Prostate gland (tissue), 2 donors: ENCODE data around the gene ACOT9.

Source experiments
- POLR2A ChIP-seq: fragments of 450-650 bp; IDR thresholded peaks from one replicate; pipeline ENCODE4 v1.6.1; 2016; ENCODE audit warnings: antibody characterized with exemption, mild to moderate bottlenecking
- POLR2AphosphoS5 ChIP-seq: sonication (generic); formaldehyde crosslinking; IDR thresholded peaks from one replicate; pipeline ENCODE4 v1.6.1; 2017; ENCODE audit warnings: antibody characterized with exemption
- TF ChIP-seq, protein P1 (sequence below), 4 experiments: fragments of 200-600 bp in 2 of 4; fragments of 450-650 bp in 2 of 4; sonication (generic) in 2 of 4; IDR thresholded peaks; 1 replicate in 3 of 4; 2 replicates in 1 of 4; pipeline ENCODE4 v1.5.1; 2016 to 2019; ENCODE audit warnings: antibody characterized with exemption in 4 of 4, mild to moderate bottlenecking in 2 of 4, moderate library complexity in 2 of 4

DNA sequence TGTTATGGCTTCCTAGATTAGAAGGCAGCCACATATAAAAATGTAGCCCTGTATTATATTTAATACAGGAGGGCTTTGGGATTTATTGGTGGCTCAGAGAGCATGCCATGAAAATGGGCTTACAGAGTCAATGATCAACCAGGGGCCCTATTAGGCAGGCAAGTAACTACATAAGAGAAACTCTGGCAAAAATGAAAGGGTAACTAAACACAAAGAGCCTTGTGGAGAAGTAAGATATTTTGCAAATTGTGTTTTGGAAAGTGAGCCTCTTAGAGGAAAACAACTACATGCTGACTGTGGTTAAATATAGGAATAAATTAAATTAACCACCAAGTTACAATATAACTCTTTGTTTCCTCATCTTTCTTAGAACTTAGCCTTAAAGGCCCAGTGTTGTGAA is 45.4 kb upstream of the ACOT9 start:
- TF ChIP-seq, protein P1, sequence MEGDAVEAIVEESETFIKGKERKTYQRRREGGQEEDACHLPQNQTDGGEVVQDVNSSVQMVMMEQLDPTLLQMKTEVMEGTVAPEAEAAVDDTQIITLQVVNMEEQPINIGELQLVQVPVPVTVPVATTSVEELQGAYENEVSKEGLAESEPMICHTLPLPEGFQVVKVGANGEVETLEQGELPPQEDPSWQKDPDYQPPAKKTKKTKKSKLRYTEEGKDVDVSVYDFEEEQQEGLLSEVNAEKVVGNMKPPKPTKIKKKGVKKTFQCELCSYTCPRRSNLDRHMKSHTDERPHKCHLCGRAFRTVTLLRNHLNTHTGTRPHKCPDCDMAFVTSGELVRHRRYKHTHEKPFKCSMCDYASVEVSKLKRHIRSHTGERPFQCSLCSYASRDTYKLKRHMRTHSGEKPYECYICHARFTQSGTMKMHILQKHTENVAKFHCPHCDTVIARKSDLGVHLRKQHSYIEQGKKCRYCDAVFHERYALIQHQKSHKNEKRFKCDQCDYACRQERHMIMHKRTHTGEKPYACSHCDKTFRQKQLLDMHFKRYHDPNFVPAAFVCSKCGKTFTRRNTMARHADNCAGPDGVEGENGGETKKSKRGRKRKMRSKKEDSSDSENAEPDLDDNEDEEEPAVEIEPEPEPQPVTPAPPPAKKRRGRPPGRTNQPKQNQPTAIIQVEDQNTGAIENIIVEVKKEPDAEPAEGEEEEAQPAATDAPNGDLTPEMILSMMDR (IDR thresholded peaks at IDR 0.05) = no peak
- TF ChIP-seq POLR2A = no peak
- no peak for TF ChIP-seq POLR2AphosphoS5
